Kidney (tissue), 14 donors: Measurements from ENCODE around the gene ART3. TPM values are rescaled to one million over a fixed set of nuclear protein-coding genes. Genes with fewer than 3 reads are reported as not detected.
A peak's percentile ranks its signal among the peaks of the same experiment; 100 is the strongest.

Source experiments
- DNase-seq, 5 donors: peaks; one replicate each; pipeline ENCODE4 v3.0.0-alpha.2; 2013 to 2020
- FAIRE-seq: peaks from 2 replicates; lab custom pipeline; 2012; peaks lifted over from hg19 to GRCh38; lab: Jason Lieb, UNC
- H3K27ac ChIP-seq, 2 donors: one replicate each; pipeline ENCODE4 v1.7.0; 2013; ENCODE audit warnings: low read depth in 2 of 2, low read length in 2 of 2, inconsistent platforms in 1 of 2
- H3K27me3 ChIP-seq: one replicate; pipeline ENCODE4 v1.7.1; 2013; ENCODE audit warnings: low read length, inconsistent platforms; ENCODE audit not compliant: control insufficient read depth, insufficient read depth
- H3K36me3 ChIP-seq, 3 donors: one replicate each; pipeline versions ENCODE4 v1.7.0 to v1.7.1; 2013; ENCODE audit warnings: low read length in 3 of 3, control low read depth in 1 of 3, inconsistent platforms in 1 of 3; ENCODE audit not compliant: insufficient read depth in 3 of 3, control insufficient read depth in 2 of 3
- H3K4me1 ChIP-seq, 3 donors: one replicate each; pipeline versions ENCODE4 v1.7.0 to v1.7.1; 2013; ENCODE audit warnings: low read length in 3 of 3, inconsistent platforms in 1 of 3, low read depth in 1 of 3; ENCODE audit not compliant: control insufficient read depth in 2 of 3, insufficient read depth in 2 of 3
- H3K4me3 ChIP-seq, 3 donors: one replicate each; pipeline versions ENCODE4 v1.7.0 to v1.8.1; 2013; ENCODE audit warnings: low read length in 3 of 3, control low read depth in 1 of 3, inconsistent platforms in 1 of 3
- H3K9ac ChIP-seq, 3 donors: one replicate each; pipeline versions ENCODE4 v1.7.0 to v1.7.1; 2013; ENCODE audit warnings: low read length in 3 of 3, control low read depth in 1 of 3, inconsistent platforms in 1 of 3
- H3K9me3 ChIP-seq, 3 donors: one replicate each; pipeline versions ENCODE4 v1.7.0 to v1.7.1; 2013; ENCODE audit warnings: low read length in 3 of 3, control low read depth in 1 of 3, inconsistent platforms in 1 of 3; ENCODE audit not compliant: control insufficient read depth in 2 of 3, insufficient read depth in 1 of 3
- intact Hi-C: fragments of 100-400 bp; cut with DNase I; formaldehyde crosslinking; loops from one replicate; pipeline ENCODE4 v1.11.1; 2022
- polyA plus RNA-seq: library from polyadenylated mRNA; stranded (reverse); fragments of 350-450 nt; fragmentation: Illumina TruSeq; extraction: RNeasy Lipid Tissue Mini Kit (QIAGEN cat#74804); gene quantifications from one replicate; pipeline ENCODE4 v1.2.3, GENCODE V29; 2014; ENCODE audit warnings: low read depth, low replicate concordance; ENCODE audit not compliant: insufficient read depth
- total RNA-seq: library from RNA; stranded (reverse); fragmentation: NEBNext Ultra II Directional; extraction: Animal tissue kit (Norgen Biotek cat#: 25700); gene quantifications from one replicate; pipeline ENCODE4 v1.2.1, GENCODE V29; 2021
- TF ChIP-seq, protein P1 (sequence below): IDR thresholded peaks from 3 replicates; pipeline ENCODE4 v1.5.1; 2012; ENCODE audit warnings: mild to moderate bottlenecking, moderate library complexity, borderline replicate concordance; ENCODE audit not compliant: insufficient read depth; ENCODE audit errors: extremely low read depth
- donor health status: control.
- donor health status: control.
- donor health status: control.
- donor health status: control.
- donor health status: control.
- donor health status: DM: yes; HTN: yes; CAD: no.
- donor health status: Normal renal cell carcinoma (clear cell type).

Gene ART3
- total and polyA plus RNA-seq, 2 donors from 2014 or later: not detected

DNA sequence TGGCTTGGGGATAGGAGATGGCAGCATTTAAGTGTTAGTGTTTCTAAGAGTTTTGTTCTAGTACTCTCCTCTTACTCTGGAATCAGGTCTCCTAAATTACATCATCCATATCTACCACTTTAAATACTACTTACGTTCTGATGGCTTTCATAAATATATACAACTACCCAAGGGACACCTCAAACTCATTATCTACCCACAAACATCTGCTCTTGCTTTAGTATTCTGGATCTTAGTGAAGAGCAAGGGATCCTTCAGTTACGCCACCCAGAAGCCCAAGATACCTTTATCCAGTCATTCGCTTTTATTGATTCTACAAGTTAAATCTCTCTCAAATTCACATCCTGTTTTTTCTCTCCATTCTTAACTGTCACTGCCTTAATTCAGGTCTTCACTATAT is 66.7 kb downstream of the ART3 start:
- intact Hi-C loops: no loop called here
- FAIRE-seq (no peak), DNase-seq (no peak)
- H3K27ac ChIP-seq: no peak overlapping the region
- H3K4me3 ChIP-seq: no peak overlapping the region
- peaks cover 6 to 19% (median 14%) of the 10 kb centered on the region in 3 donors for H3K36me3 ChIP-seq
- no peaks in the 10 kb centered on the region for H3K9me3 ChIP-seq
- H3K27me3 ChIP-seq: no peaks in the 10 kb centered on the region
- H3K4me1 ChIP-seq: peaks cover 0 to 3% (median under 1%) of the 10 kb centered on the region in 3 donors
- no peak overlapping the region for H3K9ac ChIP-seq
- TF ChIP-seq, protein P1, sequence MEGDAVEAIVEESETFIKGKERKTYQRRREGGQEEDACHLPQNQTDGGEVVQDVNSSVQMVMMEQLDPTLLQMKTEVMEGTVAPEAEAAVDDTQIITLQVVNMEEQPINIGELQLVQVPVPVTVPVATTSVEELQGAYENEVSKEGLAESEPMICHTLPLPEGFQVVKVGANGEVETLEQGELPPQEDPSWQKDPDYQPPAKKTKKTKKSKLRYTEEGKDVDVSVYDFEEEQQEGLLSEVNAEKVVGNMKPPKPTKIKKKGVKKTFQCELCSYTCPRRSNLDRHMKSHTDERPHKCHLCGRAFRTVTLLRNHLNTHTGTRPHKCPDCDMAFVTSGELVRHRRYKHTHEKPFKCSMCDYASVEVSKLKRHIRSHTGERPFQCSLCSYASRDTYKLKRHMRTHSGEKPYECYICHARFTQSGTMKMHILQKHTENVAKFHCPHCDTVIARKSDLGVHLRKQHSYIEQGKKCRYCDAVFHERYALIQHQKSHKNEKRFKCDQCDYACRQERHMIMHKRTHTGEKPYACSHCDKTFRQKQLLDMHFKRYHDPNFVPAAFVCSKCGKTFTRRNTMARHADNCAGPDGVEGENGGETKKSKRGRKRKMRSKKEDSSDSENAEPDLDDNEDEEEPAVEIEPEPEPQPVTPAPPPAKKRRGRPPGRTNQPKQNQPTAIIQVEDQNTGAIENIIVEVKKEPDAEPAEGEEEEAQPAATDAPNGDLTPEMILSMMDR: no peak

- H3K36me3 ChIP-seq: peaks cover 3 to 10% (median 9%) of the 10 kb centered on the region in 3 donors
- DNase-seq (no peak), FAIRE-seq (peak; percentile 73)
- no peak overlapping the region for H3K27ac ChIP-seq
- H3K9me3 ChIP-seq: no peaks in the 10 kb centered on the region
- peaks cover 4 to 7% (median 5%) of the 10 kb centered on the region in 3 donors for H3K4me1 ChIP-seq
- no peak overlapping the region for H3K9ac ChIP-seq
- intact Hi-C loops: no loop called here
- no peaks in the 10 kb centered on the region for H3K27me3 ChIP-seq
- no peak overlapping the region for H3K4me3 ChIP-seq
- TF ChIP-seq, protein P1: no peak
Observed at GRCh38 chr4:76144546-76144945, 70.0 kb downstream of the ART3 start.

DNA sequence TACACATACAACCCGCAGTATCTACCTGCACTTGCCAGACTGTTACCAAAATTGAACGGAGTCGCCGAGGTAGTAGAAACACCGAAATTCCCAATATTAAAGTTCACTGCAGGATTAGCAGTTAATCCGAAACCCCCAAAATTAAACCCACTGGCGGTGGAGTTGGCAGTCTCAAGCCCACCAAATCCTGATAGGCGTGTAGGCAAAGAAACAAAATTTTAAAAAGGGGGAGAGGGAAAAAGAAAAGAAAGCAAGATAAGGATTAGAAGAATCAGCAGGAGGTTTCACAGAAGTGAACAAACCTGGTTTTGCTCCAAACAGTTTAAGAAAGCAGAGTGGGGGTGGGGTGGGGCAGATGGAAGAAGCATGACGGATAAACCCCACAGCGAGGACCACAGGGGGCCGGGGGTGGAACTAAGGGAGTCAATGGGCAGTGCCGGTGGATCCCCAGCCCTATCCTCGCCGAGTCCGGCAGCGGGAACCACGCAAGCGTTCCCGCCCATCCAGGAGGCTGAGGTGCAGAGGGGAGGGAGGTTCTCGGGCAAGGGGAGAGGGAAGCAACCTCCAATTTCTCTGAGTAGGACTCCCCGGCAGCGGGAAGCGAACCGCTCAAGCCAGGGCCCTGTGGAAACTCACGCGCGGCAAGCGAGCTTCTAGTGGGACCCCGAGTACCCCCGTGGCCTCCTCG is 73.1 kb downstream of the ART3 start:
- FAIRE-seq: no peak
- Histone ChIP-seq H3K9ac (peak overlapping the region; percentile 92 to 97 (median 96)), H3K36me3 (peaks cover 0 to 3% (median 2%) of the 10 kb centered on the region in 3 donors), H3K27ac (peak overlapping the region; percentile 84), H3K4me1 (peaks cover 4 to 7% (median 5%) of the 10 kb centered on the region in 3 donors), H3K27me3 (no peaks in the 10 kb centered on the region), H3K4me3 (peak overlapping the region; percentile 64 to 98 (median 98)), H3K9me3 (no peaks in the 10 kb centered on the region)
- intact Hi-C loops: no loop called here
- TF ChIP-seq, protein P1: no peak
- DNase-seq: peak in 4 of 5 donors; percentile 73 to 82 (median 78)
